K562 (cell line): ENCODE measurements around the gene ZSCAN29. TPM values are rescaled to one million over a fixed set of nuclear protein-coding genes. Genes with fewer than 3 reads are reported as not detected.

Experiments used
- DEAF1 ChIP-seq: fragments of 450-650 bp; formaldehyde crosslinking; IDR thresholded peaks from 2 replicates; pipeline ENCODE4 v1.4.0; 2020; ENCODE audit warnings: mild to moderate bottlenecking, moderate library complexity
- EP400 ChIP-seq: fragments of 450-650 bp; IDR thresholded peaks from 2 replicates; pipeline ENCODE4 v1.6.1; 2017; ENCODE audit warnings: antibody characterized with exemption, mild to moderate bottlenecking, moderate library complexity
- ERF ChIP-seq: fragments of 450-650 bp; formaldehyde crosslinking; IDR thresholded peaks from 2 replicates; pipeline ENCODE4 v1.4.0; 2020; ENCODE audit warnings: mild to moderate bottlenecking, mixed read lengths
- FOXA1 ChIP-seq: fragments of 450-650 bp; IDR thresholded peaks from 2 replicates; pipeline ENCODE4 v1.6.1; 2016; ENCODE audit warnings: mild to moderate bottlenecking, borderline replicate concordance
- HDAC2 ChIP-seq: fragments of 450-650 bp; IDR thresholded peaks from 2 replicates; pipeline ENCODE4 v1.6.1; 2016; ENCODE audit warnings: mild to moderate bottlenecking
- HEY1 ChIP-seq: fragments of 250-450 bp; sonication (Bioruptor Pico); IDR thresholded peaks from 2 replicates; pipeline ENCODE4 v1.5.0; 2020; ENCODE audit warnings: mild to moderate bottlenecking, moderate library complexity, borderline replicate concordance
- PCBP1 ChIP-seq: fragments of 200-400 bp; formaldehyde crosslinking; IDR thresholded peaks from 2 replicates; pipeline ENCODE4 v1.6.1; 2018; ENCODE audit warnings: mild to moderate bottlenecking, low read depth, low read length; ENCODE audit not compliant: poor library complexity, severe bottlenecking
- PHB ChIP-seq: fragments of 250-450 bp; sonication (Bioruptor Pico); IDR thresholded peaks from 2 replicates; pipeline ENCODE4 v1.5.0; 2021
- RBM25 ChIP-seq: fragments of 200-400 bp; formaldehyde crosslinking; IDR thresholded peaks from 2 replicates; pipeline ENCODE4 v1.6.1; 2018; ENCODE audit warnings: low read length, low read depth, moderate library complexity; ENCODE audit not compliant: severe bottlenecking
- SIRT6 ChIP-seq: IDR thresholded peaks from one replicate; pipeline ENCODE4 v1.6.1; 2012; ENCODE audit warnings: low read depth, mild to moderate bottlenecking, control low read depth, inconsistent platforms, low read length, moderate library complexity
- SMAD4 ChIP-seq: fragments of 250-450 bp; sonication (Bioruptor Pico); conservative IDR thresholded peaks from 2 replicates; pipeline ENCODE4 v1.8.0; 2021; ENCODE audit warnings: inconsistent platforms, mild to moderate bottlenecking, moderate library complexity
- TCF15 ChIP-seq: fragments of 250-450 bp; sonication (Bioruptor Pico); IDR thresholded peaks from 2 replicates; pipeline ENCODE4 v1.8.0; 2022; ENCODE audit warnings: moderate library complexity, mild to moderate bottlenecking, inconsistent platforms
- ZC3H4 ChIP-seq: sonication (generic); formaldehyde crosslinking; IDR thresholded peaks from 2 replicates; pipeline ENCODE4 v1.9.0; 2021; ENCODE audit warnings: missing genetic modification reagents, borderline replicate concordance
- ZNF707 ChIP-seq: fragments of 250-450 bp; sonication (Bioruptor Pico); conservative IDR thresholded peaks from 2 replicates; pipeline ENCODE4 v1.8.0; 2022; ENCODE audit warnings: inconsistent platforms, mild to moderate bottlenecking, moderate library complexity
- polyA plus RNA-seq, 8 experiments: library from polyadenylated mRNA; depleted of rRNA in 4 of 8; stranded (reverse) in 5 of 8; unstranded in 3 of 8; fragments of >200 nt; fragmentation: Nextera tagmentation in 2 of 8; fragmentation: Illumina TruSeq in 1 of 8; extraction: Ambion mirVana in 2 of 8; extraction: Trizol in 1 of 8; gene quantifications; 2 replicates each; pipeline versions ENCODE4 v1.2.1 to v1.2.3, GENCODE V29; 2011 to 2014; ENCODE audit warnings: inconsistent platforms in 1 of 8, missing spikeins in 1 of 8
- total RNA-seq, 7 experiments: library from RNA; depleted of rRNA in 6 of 7; stranded (reverse); fragments of >200 nt in 6 of 7; fragmentation: Illumina TruSeq in 2 of 7; extraction: Trizol in 2 of 7; gene quantifications; 2 replicates each; pipeline versions ENCODE4 v1.2.1 to v1.2.3, GENCODE V29; 2011 to 2021; ENCODE audit warnings: low replicate concordance in 1 of 7
- TF ChIP-seq, protein P1 (sequence below): fragments of 450-650 bp; IDR thresholded peaks from 2 replicates; pipeline ENCODE4 v1.6.1; 2016
- TF ChIP-seq, protein P2 (sequence below): fragments of 250-450 bp; sonication (Bioruptor Pico); IDR thresholded peaks from 2 replicates; pipeline ENCODE4 v1.4.0; 2020

ZSCAN29 gene
- total and polyA plus RNA-seq, 9 of the 15 experiments (the other 6 are each of a cell fraction or from before 2014, with no cell fraction given): 2.5 to 28.6 (median 19.7) TPM

- TF ChIP-seq PCBP1: peak; percentile 82
- peak; percentile 78 for TF ChIP-seq HDAC2
- no peak for TF ChIP-seq SIRT6
- TF ChIP-seq FOXA1: no peak
- TF ChIP-seq ZC3H4 (CRISPR knock-in tag): no peak
- TF ChIP-seq, protein P1, sequence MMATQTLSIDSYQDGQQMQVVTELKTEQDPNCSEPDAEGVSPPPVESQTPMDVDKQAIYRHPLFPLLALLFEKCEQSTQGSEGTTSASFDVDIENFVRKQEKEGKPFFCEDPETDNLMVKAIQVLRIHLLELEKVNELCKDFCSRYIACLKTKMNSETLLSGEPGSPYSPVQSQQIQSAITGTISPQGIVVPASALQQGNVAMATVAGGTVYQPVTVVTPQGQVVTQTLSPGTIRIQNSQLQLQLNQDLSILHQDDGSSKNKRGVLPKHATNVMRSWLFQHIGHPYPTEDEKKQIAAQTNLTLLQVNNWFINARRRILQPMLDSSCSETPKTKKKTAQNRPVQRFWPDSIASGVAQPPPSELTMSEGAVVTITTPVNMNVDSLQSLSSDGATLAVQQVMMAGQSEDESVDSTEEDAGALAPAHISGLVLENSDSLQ: peak; percentile 80
- no peak for TF ChIP-seq PHB (CRISPR knock-in tag)
- TF ChIP-seq, protein P2, sequence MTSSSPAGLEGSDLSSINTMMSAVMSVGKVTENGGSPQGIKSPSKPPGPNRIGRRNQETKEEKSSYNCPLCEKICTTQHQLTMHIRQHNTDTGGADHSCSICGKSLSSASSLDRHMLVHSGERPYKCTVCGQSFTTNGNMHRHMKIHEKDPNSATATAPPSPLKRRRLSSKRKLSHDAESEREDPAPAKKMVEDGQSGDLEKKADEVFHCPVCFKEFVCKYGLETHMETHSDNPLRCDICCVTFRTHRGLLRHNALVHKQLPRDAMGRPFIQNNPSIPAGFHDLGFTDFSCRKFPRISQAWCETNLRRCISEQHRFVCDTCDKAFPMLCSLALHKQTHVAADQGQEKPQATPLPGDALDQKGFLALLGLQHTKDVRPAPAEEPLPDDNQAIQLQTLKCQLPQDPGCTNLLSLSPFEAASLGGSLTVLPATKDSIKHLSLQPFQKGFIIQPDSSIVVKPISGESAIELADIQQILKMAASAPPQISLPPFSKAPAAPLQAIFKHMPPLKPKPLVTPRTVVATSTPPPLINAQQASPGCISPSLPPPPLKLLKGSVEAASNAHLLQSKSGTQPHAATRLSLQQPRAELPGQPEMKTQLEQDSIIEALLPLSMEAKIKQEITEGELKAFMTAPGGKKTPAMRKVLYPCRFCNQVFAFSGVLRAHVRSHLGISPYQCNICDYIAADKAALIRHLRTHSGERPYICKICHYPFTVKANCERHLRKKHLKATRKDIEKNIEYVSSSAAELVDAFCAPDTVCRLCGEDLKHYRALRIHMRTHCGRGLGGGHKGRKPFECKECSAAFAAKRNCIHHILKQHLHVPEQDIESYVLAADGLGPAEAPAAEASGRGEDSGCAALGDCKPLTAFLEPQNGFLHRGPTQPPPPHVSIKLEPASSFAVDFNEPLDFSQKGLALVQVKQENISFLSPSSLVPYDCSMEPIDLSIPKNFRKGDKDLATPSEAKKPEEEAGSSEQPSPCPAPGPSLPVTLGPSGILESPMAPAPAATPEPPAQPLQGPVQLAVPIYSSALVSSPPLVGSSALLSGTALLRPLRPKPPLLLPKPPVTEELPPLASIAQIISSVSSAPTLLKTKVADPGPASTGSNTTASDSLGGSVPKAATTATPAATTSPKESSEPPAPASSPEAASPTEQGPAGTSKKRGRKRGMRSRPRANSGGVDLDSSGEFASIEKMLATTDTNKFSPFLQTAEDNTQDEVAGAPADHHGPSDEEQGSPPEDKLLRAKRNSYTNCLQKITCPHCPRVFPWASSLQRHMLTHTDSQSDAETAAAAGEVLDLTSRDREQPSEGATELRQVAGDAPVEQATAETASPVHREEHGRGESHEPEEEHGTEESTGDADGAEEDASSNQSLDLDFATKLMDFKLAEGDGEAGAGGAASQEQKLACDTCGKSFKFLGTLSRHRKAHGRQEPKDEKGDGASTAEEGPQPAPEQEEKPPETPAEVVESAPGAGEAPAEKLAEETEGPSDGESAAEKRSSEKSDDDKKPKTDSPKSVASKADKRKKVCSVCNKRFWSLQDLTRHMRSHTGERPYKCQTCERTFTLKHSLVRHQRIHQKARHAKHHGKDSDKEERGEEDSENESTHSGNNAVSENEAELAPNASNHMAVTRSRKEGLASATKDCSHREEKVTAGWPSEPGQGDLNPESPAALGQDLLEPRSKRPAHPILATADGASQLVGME: peak; percentile 62; the same call in 1 of the 2 replicates
- peak; percentile 89 for TF ChIP-seq EP400
- TF ChIP-seq SMAD4 (CRISPR knock-in tag): no peak
- TF ChIP-seq RBM25: no peak
- no peak for TF ChIP-seq TCF15 (CRISPR knock-in tag)
- TF ChIP-seq ERF (CRISPR knock-in tag): no peak
- no peak for TF ChIP-seq HEY1 (CRISPR knock-in tag)
- no peak for TF ChIP-seq ZNF707
- no peak for TF ChIP-seq DEAF1 (CRISPR knock-in tag)
These were observed at the start of gene ZSCAN29, which contains the start of gene TUBGCP4 (continued) for GRCh38 chr15:43370975-43371974.
